ENCODE results near the gene DPH2.

The DPH2 gene

DNA sequence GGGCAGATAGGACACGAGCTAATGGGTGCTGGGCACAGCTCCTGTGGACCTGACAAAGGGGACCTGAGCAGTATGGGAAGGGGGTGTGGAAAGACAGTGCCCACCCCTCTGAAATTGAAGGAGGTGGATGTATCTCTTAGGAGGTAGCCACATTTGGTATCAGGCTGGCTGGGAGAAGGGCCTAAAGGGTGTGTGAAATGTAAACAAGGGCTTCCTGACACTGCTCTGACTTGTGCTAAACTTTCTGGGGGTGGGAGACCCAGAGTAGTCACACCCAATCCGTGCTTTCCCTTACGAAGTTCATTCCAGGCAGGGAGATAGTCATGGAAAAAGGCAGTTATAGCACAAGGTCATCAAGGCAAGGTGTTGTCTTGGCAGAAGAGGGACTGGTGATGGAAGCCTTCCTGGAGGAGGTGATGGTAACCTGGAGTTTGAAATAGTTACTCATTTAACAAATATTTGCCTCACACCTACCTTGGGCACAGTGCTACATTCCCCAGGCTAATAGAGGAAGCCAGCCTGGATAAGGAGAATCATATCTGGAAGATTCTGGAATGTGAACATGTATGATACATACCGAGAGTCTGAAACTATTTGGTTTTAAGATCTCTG lies 16.3 kb downstream of the DPH2 start:
- no peak for DNase-seq

GRCh38 chr1:43986712-43987111 lies 16.9 kb downstream of the DPH2 start:
- no peak for DNase-seq

DNA sequence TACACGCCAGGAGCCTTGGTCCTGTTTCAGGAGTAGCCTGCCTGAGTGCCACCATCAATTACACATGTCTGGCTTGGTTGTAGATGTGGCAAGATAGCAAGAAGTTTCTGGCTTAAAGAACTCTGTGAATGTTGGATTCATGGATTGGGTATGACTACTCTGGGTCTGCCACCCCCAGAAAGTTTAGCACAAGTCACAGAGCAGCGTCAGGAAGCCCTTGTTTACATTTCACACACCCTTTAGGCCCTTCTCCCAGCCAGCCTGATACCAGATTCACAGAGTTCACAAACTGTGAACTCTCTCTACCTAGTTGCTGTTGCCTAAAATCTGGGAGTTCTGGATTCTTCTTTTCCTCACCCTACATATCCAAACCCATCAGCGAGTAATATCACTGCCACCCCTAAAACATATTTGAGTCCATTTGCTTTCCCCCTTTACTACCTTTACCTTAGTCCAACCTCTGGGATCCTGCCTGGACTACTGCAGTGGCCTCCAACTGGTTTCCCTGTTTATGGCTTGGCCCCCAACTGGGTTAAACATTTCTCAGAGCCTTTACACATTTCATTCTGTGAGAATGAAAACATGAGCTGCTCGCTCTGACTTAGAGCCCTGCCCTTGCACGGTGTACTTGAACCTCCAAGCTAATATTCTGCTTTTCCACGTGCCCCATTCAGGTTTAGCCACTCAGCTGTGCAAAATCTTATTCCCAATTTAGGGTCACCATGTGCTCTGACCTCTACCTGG lies 17.5 kb downstream of the DPH2 start:
- DNase-seq = no peak

DNA sequence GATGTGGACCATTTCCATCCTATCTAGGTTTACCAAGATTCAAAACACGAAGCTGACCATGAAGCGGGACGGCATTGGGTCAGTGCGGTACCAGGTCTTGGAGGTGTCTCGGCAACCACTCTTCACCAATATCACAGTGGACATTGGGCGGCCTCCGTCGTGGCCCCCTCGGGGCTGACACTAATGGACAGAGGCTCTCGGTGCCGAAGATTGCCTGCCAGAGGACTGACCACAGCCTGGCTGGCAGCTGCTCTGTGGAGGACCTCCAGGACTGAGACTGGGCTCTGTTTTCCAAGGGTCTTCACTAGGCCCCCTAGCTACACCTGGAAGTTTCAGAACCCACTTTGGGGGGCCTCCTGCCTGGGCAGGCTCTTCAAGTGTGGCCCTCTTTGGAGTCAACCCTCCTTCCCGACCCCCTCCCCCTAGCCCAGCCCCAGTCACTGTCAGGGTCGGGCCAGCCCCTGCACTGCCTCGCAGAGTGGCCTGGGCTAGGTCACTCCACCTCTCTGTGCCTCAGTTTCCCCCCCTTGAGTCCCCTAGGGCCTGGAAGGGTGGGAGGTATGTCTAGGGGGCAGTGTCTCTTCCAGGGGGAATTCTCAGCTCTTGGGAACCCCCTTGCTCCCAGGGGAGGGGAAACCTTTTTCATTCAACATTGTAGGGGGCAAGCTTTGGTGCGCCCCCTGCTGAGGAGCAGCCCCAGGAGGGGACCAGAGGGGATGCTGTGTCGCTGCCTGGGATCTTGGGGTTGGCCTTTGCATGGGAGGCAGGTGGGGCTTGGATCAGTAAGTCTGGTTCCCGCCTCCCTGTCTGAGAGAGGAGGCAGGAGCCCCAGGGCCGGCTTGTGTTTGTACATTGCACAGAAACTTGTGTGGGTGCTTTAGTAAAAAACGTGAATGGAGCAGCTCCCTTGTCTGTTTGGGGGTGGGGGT lies 20.7 kb downstream of the DPH2 start:
- peak in 1 of 3 experiments; percentile 52 for DNase-seq

GRCh38 chr1:43991200-43991475 lies 21.3 kb downstream of the DPH2 start:
- DNase-seq = no peak

DNA sequence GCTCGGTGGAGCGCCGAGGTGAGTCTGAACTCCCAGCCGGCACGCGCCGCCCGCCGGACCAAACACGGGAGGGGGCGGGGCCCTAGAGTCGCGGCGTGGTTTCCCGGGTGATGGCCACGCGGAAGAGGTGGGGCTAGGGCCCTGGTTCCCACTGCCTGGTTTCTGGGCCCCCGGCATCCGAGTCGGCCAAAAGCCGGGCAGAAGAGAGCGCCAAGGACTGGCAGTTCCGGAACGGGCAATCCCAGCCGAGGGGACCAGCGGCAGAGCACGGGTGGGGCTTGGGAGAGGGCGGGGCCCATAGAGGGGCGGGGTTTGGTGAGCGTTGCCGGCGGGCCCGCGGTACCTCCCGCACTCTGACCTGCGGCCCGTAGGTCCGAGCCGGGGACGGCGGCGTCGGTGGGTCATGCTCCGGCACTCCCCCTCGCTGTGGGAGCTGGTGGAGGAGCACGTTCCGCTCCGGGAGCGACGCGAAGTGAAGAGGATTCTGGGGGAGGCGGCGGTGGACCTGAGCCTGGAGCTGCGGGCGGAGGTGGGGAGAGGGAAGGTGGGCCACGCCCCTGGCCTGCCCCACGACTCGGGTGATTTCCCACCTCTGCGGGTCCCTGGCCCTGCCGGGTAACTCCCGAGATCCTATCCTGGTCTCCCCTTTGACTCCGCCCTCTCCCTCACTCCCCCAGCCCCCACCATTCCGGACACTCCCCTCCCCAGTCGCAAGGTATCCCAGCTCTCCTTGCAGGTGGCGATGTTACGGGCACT lies 21.8 kb downstream of the DPH2 start, which contains the start of gene CCDC24:
TSS of gene CCDC24 (plus strand) at position 124 of the 756 bp plus-strand sequence. CDS start at position 404, 280 bp downstream.
- DNase-seq = peak; percentile 76 to 90 (median 82)

DNA sequence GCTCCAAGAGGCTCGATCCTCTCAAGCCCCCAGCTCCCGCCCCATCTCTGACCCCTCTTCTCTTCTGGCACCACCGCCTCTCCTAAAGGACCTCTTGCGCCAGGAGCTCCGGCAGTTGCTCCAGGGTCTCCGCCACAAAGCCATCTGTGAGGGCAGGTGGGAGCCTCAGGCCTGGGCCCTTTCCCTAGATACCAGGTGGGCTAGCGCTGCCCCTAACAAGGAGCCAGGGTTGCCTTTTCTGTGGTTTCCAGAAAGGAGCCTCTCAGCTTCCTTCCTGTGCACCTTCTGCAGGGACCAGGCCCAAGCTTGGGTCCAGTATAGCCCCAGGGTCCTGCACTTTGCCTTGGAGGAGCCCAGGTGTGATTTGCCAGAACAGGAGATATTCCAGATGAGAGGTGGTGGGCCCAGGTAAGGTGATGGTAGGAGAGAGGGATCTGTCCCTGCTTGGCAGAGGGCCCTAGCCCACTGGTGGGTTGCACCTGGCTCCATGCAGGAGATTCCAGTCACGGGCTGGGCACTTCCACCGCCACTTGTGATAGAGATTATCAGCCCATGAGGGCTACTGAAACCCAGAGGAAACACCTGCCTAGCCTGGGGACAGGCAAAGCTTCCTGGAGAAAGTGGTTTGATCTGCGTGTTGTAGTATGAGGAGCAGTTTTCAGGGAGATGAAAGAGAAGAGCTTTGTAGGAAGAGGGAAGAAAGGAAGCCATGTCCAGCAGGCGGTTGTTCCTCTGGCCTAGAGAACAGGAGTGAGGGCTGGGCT lies 22.6 kb downstream of the DPH2 start:
- DNase-seq = peak in 2 of 3 experiments; percentile 63 to 65

- DNase-seq = no peak
Measured at GRCh38 chr1:43993206-43993914, 23.6 kb downstream of the DPH2 start.

DNA sequence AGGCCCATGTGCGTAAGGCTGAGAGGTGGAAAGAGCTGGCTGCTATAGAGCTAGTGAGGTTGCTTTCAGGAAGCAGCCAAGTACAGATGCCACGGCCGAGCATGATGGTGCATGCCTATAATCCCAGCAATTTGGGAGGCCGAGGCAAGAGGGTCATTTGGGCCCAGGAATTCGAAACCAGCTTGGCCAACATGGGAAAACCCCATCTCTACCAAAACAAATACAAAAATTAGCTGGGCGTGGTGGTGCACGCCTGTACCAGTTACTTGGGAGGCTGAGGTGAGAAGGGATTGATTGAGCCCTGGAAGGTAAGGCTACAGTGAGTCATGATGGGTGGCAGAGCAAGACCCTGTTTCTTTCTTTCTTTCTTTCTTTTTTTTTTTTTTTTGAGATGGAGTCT lies 24.3 kb downstream of the DPH2 start:
- DNase-seq = no peak

- DNase-seq = peak in 2 of 3 experiments; percentile 13 to 20
Measured at GRCh38 chr1:43994794-43995790, 25.3 kb downstream of the DPH2 start.

- DNase-seq = no peak
Measured at GRCh38 chr1:43995984-43996732, 26.3 kb downstream of the DPH2 start.

- DNase-seq = no peak
Measured at GRCh38 chr1:43996733-43997115, 26.9 kb downstream of the DPH2 start.

- DNase-seq = peak; percentile 24 to 90 (median 79)
Measured at GRCh38 chr1:43997295-43997999, 27.6 kb downstream of the DPH2 start.

DNA sequence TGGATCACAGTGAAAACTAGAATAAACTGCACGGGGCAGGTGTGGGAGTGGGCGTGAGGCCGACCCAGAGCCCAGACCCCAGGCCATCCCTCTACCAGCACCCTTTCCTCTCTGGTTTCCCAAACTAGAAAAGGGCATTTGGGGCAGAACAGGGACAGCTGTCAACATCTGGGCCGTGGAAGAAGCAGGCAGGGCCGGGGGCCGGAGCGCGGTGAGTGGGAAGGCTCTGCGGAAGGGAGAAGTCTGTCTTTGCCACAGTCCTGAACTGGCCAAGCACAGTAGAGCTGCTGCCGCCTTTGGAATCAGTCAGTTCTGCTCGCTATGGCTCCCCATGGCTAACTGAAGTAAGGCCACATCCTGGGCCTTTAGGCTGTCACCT lies 28.2 kb downstream of the DPH2 start:
- DNase-seq = peak in 1 of 3 experiments; percentile 30

GRCh38 chr1:43999455-43999854 lies 29.6 kb downstream of the DPH2 start:
- no peak for DNase-seq

- no peak for DNase-seq
Measured at GRCh38 chr1:44000122-44000665, 30.4 kb downstream of the DPH2 start.

DNA sequence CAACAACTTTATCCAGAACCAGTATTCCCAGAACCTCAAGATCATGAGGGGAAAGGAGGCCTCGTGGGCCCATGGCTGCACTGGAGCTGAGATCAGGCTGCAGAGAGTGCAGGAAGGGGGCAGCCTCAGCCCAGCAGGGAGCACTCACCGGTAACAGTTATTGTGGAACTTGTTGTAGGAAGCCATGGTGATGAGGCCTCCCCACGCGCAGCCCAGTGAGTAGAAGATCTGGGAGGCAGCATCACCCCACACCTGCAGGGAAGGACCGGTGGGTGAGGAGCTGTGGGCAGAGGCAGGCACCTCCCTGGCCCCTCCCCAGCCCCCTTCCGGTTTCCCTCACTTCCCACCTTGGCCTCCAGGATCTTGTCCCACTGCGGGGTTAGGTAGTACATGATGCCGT lies 32.4 kb downstream of the DPH2 start:
- no peak for DNase-seq

DNA sequence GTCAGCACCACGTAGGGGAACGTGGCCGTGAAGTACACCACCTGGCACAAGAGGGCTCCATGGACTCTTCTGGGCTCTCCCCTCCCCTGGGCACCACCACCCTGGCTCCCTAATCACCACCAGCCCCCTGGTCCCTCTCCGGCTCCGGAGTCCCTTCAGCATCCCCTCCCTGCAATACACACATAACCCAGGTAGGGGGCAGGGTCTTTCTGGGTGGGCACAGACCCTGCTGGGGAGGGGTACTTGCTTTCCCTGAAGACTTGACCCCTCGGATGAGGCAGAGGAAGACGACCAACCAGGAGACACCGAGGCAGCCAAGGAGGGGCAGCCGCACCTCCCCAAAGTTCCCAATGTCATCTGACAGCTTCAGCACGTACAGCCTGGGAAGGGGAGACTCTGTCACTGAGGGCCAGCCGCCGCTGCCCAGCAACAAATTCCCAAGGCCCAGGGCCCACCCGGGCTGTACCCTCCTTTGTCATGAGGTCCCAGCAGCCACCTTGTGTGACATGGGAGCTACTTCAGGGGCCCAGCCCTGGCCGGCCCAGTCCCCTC lies 32.9 kb downstream of the DPH2 start:
- DNase-seq = no peak
